Smooth muscle cell (in vitro differentiated cells): ENCODE measurements around the gene ARID1B. TPM values are rescaled to one million over a fixed set of nuclear protein-coding genes. Genes with fewer than 3 reads are reported as not detected.

Experiments
- DNase-seq: peaks from one replicate; lab custom pipeline; 2025; ENCODE audit not compliant: unreplicated experiment; lab: John Stamatoyannopoulos, UW
- H2AFZ ChIP-seq: fragments of 200-600 bp; sonication (generic); 2 replicates; pipeline ENCODE4 v1.6.0; 2016; ENCODE audit warnings: antibody characterized with exemption, low read depth, mild to moderate bottlenecking
- H3F3A ChIP-seq: fragments of 200-600 bp; sonication (generic); 2 replicates; pipeline ENCODE4 v1.6.0; 2017; ENCODE audit warnings: antibody characterized with exemption, low read depth
- H3K27ac ChIP-seq: fragments of 200-600 bp; sonication (generic); 2 replicates; pipeline ENCODE4 v1.5.1; 2016; ENCODE audit warnings: low read depth, mild to moderate bottlenecking
- H3K27me3 ChIP-seq: fragments of 200-600 bp; sonication (generic); 2 replicates; pipeline ENCODE4 v1.6.1; 2016; ENCODE audit warnings: low read depth, mild to moderate bottlenecking
- H3K36me3 ChIP-seq: fragments of 200-600 bp; sonication (generic); 2 replicates; pipeline ENCODE4 v1.5.1; 2016; ENCODE audit warnings: low read depth
- H3K4me1 ChIP-seq: fragments of 200-600 bp; sonication (generic); 2 replicates; pipeline ENCODE4 v1.5.1; 2016; ENCODE audit warnings: low read depth
- H3K4me2 ChIP-seq: fragments of 200-600 bp; sonication (generic); 2 replicates; pipeline ENCODE4 v1.6.0; 2016; ENCODE audit warnings: mild to moderate bottlenecking
- H3K4me3 ChIP-seq: fragments of 200-600 bp; sonication (generic); 2 replicates; pipeline ENCODE4 v1.5.1; 2016; ENCODE audit warnings: mild to moderate bottlenecking
- H3K79me2 ChIP-seq: fragments of 200-600 bp; sonication (generic); 2 replicates; pipeline ENCODE4 v1.6.0; 2016; ENCODE audit warnings: low read depth, mild to moderate bottlenecking
- H3K9ac ChIP-seq: fragments of 200-600 bp; sonication (generic); 2 replicates; pipeline ENCODE4 v1.6.0; 2016; ENCODE audit warnings: low read depth
- H3K9me3 ChIP-seq: fragments of 200-600 bp; sonication (generic); replicated peaks from 2 replicates; pipeline ENCODE4 v1.5.1; 2016; ENCODE audit warnings: low read depth
- H4K20me1 ChIP-seq: fragments of 200-600 bp; sonication (generic); 2 replicates; pipeline ENCODE4 v1.6.0; 2016; ENCODE audit warnings: low read depth
- WGBS: methylation state at CpG from one replicate; pipeline ENCODE4 v1.1.7; 2016; ENCODE audit warnings: low lambda C conversion rate; 5-methylcytosine and 5-hydroxymethylcytosine counted together
- polyA plus RNA-seq: library from polyadenylated mRNA; unstranded; fragments of >200 nt; fragmentation: Nextera tagmentation; extraction: Ambion mirVana; gene quantifications from 2 replicates; pipeline ENCODE4 v1.2.1, GENCODE V29; 2016
- total RNA-seq: library from RNA; depleted of rRNA; stranded (reverse); fragments of >200 nt; gene quantifications from 2 replicates; pipeline ENCODE4 v1.2.3, GENCODE V29; 2014
- TF ChIP-seq, protein P1 (sequence below): fragments of 200-600 bp; sonication (generic); IDR thresholded peaks from 2 replicates; pipeline ENCODE4 v1.5.1; 2017; ENCODE audit warnings: borderline replicate concordance, mild to moderate bottlenecking, antibody characterized with exemption; ENCODE audit not compliant: insufficient read depth, poor library complexity, severe bottlenecking

The ARID1B gene
- total and polyA plus RNA-seq, 2 experiments from 2014 or later: 30.1 to 65.4 TPM

DNA sequence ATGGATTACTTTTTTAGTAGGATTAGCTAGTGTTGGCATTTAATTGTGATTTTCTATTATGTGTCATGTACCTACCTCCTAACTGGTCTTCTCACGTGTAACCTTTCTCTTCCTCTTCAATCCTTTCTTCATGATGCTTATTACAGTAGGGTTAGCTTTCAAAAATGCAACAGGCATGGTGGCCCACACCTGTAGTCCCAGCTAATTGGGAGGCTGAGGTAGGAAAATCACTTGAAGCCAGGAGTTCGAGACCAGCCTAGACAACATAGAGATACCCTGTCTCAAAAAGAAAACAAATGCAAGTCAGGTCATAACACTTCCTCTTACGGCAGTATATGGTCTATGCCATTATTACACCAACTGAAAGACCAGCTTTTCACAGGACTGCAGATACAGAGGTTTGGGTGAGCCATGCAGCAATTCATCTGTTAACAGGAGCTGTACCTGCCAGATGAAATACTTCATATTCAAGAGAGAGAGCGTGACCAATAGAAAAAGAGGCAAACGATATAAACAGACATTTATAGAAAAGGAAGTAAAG is 351.1 kb downstream of the ARID1B start:
- Histone ChIP-seq H3K36me3 (peaks cover under 1% of the 10 kb centered on the region), H3K27ac (peak overlapping the region; percentile 11), H3K9me3 (no peaks in the 10 kb centered on the region)

DNA sequence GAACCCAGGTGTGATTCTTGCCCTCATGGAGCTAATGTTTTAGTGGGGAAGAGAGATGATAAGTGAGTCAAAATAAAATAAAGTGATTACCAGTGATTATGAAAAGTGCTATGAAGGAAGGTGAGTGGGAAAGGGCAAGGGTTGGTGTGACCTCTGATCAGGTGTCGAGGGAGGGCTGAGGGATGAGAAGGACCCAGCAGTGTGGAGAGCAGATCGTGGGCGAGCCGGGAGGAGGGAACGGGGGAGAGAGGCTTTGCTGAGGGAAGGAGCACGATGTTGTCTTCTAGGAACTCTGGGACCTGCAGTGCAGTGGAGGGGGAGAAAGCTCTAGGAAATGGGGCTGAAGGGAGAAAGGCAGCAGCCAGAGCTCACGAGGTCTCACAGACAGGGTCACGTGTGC is 354.1 kb downstream of the ARID1B start:
- H3K9me3 ChIP-seq: no peaks in the 10 kb centered on the region

More for the DNA sequence above, 351.1 kb downstream of the ARID1B start:
- no peak overlapping the region for H3K4me3 ChIP-seq
- peaks cover 7% of the 10 kb centered on the region for H3K79me2 ChIP-seq
- no peak overlapping the region for H3K4me2 ChIP-seq
- H3K27me3 ChIP-seq: no peaks in the 10 kb centered on the region
- 95% methylated on average over 5 of the region's 5 CpGs for WGBS
- H3K4me1 ChIP-seq: no peaks in the 10 kb centered on the region
- no peak overlapping the region for H2AFZ ChIP-seq
- H4K20me1 ChIP-seq: peaks cover 20% of the 10 kb centered on the region
- TF ChIP-seq, protein P1, sequence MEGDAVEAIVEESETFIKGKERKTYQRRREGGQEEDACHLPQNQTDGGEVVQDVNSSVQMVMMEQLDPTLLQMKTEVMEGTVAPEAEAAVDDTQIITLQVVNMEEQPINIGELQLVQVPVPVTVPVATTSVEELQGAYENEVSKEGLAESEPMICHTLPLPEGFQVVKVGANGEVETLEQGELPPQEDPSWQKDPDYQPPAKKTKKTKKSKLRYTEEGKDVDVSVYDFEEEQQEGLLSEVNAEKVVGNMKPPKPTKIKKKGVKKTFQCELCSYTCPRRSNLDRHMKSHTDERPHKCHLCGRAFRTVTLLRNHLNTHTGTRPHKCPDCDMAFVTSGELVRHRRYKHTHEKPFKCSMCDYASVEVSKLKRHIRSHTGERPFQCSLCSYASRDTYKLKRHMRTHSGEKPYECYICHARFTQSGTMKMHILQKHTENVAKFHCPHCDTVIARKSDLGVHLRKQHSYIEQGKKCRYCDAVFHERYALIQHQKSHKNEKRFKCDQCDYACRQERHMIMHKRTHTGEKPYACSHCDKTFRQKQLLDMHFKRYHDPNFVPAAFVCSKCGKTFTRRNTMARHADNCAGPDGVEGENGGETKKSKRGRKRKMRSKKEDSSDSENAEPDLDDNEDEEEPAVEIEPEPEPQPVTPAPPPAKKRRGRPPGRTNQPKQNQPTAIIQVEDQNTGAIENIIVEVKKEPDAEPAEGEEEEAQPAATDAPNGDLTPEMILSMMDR: no peak
- no peaks in the 10 kb centered on the region for H3F3A ChIP-seq
- H3K9ac ChIP-seq: no peak overlapping the region
- DNase-seq: no peak

DNA sequence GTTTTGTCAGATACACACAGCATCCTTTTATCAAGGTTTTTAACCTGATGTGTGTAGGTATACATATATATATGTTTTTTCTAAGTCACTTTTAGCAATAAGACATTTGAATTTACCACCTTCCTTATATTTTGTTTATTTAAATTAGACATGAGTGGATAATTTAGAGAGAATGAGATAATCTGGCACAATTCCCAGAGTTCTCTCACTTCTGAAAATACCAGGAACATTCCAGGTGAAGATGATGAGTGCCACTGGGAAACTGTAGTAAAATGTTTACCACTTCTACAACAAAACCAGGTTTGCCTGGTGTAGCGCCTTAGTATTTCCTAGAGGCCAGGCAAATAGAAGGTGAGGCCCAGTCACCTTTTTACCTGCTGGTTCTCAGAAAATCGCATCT is 356.7 kb downstream of the ARID1B start:
- peaks cover 5% of the 10 kb centered on the region for H3K4me1 ChIP-seq
- H3F3A ChIP-seq: no peaks in the 10 kb centered on the region
- H3K4me3 ChIP-seq: no peak overlapping the region
- DNase-seq: no peak
- H2AFZ ChIP-seq: no peak overlapping the region
- no peak overlapping the region for H3K9ac ChIP-seq
- peaks cover 7% of the 10 kb centered on the region for H3K36me3 ChIP-seq
- TF ChIP-seq, protein P1: no peak
- no peaks in the 10 kb centered on the region for H3K9me3 ChIP-seq
- no peaks in the 10 kb centered on the region for H3K27me3 ChIP-seq
- WGBS: 98% methylated on average over 2 of the region's 2 CpGs
- no peak overlapping the region for H3K27ac ChIP-seq
- H4K20me1 ChIP-seq: peaks cover 16% of the 10 kb centered on the region
- no peak overlapping the region for H3K4me2 ChIP-seq
- H3K79me2 ChIP-seq: no peaks in the 10 kb centered on the region

More for the DNA sequence above, 354.1 kb downstream of the ARID1B start:
- peaks cover 7% of the 10 kb centered on the region for H3K79me2 ChIP-seq
- no peaks in the 10 kb centered on the region for H3K27me3 ChIP-seq
- TF ChIP-seq, protein P1: no peak
- no peak overlapping the region for H3K27ac ChIP-seq
- H4K20me1 ChIP-seq: peaks cover 9% of the 10 kb centered on the region
- no peak for DNase-seq
- H3K4me2 ChIP-seq: no peak overlapping the region
- H3K36me3 ChIP-seq: peaks cover 7% of the 10 kb centered on the region
- 94% methylated on average over 8 of the region's 8 CpGs for WGBS
- H3K9ac ChIP-seq: no peak overlapping the region
- no peak overlapping the region for H3K4me3 ChIP-seq
- peaks cover 5% of the 10 kb centered on the region for H3K4me1 ChIP-seq
- H3F3A ChIP-seq: no peaks in the 10 kb centered on the region
- no peak overlapping the region for H2AFZ ChIP-seq
